ENCODE results near the gene PRKG1.

GRCh38 chr10:51076299-51076841 lies 2.1 kb downstream of the PRKG1 start:
- TF ChIP-seq CTCF (conservative IDR thresholded peaks at IDR 0.05; ENCODE audit: low read length) (no peak), EZH2phosphoT487 (IDR thresholded peaks at IDR 0.05; ENCODE audit: borderline replicate concordance) (no peak)

Data from Loucy (cell line).